Measurements from ENCODE around the gene DRICH1. TPM values are rescaled to one million over a fixed set of nuclear protein-coding genes. Genes with fewer than 3 reads are reported as not detected.
"Not testable (repeated sequence)": the region's sequence is repeated elsewhere in the genome, so short reads cannot be mapped to it uniquely, and the experiment has no call there.

Gene DRICH1
- total RNA-seq, 1 experiment from 2014 or later = 0.26 TPM

GRCh38 chr22:23638611-23639010 is 6.5 kb upstream of the DRICH1 start (continued):
- TF ChIP-seq CREB1 (CRISPR knock-in tag; IDR thresholded peaks at IDR 0.05) (no peak), CTCF (IDR thresholded peaks at IDR 0.05) (no peak), JUN (CRISPR knock-in tag; IDR thresholded peaks at IDR 0.05) (no peak)

- CTCF ChIA-PET; POLR2A ChIA-PET; H3K9me3 Mint-ChIP-seq; DNase-seq (ENCODE audit: low spot score); H3K4me1 Mint-ChIP-seq; H3K4me3 Mint-ChIP-seq; H3K36me3 Mint-ChIP-seq; H3K27ac Mint-ChIP-seq; ATAC-seq; H3K27me3 Mint-ChIP-seq (ENCODE audit: low read depth): not testable (repeated sequence)
Observed at GRCh38 chr22:23635291-23635690, 3.2 kb upstream of the DRICH1 start.

GRCh38 chr22:23628056-23628743 is 3.9 kb downstream of the DRICH1 start:
- peaks cover 27% of the 10 kb centered on the region for H3K27me3 Mint-ChIP-seq (ENCODE audit: low read depth)
- H3K36me3 Mint-ChIP-seq; H3K4me1 Mint-ChIP-seq; ATAC-seq; H3K4me3 Mint-ChIP-seq; H3K9me3 Mint-ChIP-seq; POLR2A ChIA-PET; DNase-seq (ENCODE audit: low spot score); H3K27ac Mint-ChIP-seq: not testable (repeated sequence)
- CTCF ChIA-PET = interaction anchor here (1.0 to 2.0 kb wide), 2 partner anchors 222 to 229 kb away, joined by 3 to 5 read pairs; partner anchors contain the start of gene SLC2A11

GRCh38 chr22:23627401-23628055 is 4.6 kb downstream of the DRICH1 start:
- CTCF ChIA-PET = interaction anchor here (1.0 to 2.0 kb wide), 2 partner anchors 222 to 230 kb away, joined by 3 to 5 read pairs; partner anchors contain the start of gene SLC2A11
- H3K4me1 Mint-ChIP-seq, H3K36me3 Mint-ChIP-seq, POLR2A ChIA-PET, H3K9me3 Mint-ChIP-seq, H3K4me3 Mint-ChIP-seq: not testable (repeated sequence)
- Mint-ChIP-seq H3K27me3 (ENCODE audit: low read depth) (peaks cover 24% of the 10 kb centered on the region), H3K27ac (peak overlapping the region; percentile 17; the same call in 1 of the 2 replicates)
- ATAC-seq (peak; percentile 77), DNase-seq (ENCODE audit: low spot score) (peak; percentile 52)

- ChIA-PET POLR2A (no interaction called here), CTCF (interaction anchor here (1.7 to 2.0 kb wide), 2 partner anchors 35 to 223 kb away, joined by 4 to 5 read pairs; no protein-coding TSS in a partner anchor)
- no peak for ATAC-seq
- H3K27me3 Mint-ChIP-seq (ENCODE audit: low read depth) = peaks cover 24% of the 10 kb centered on the region
- no peaks in the 10 kb centered on the region for H3K9me3 Mint-ChIP-seq
- H3K4me3 Mint-ChIP-seq = no peak overlapping the region
- no peak for DNase-seq (ENCODE audit: low spot score)
- H3K36me3 Mint-ChIP-seq = no peaks in the 10 kb centered on the region
- peaks cover 3% of the 10 kb centered on the region for H3K4me1 Mint-ChIP-seq
- H3K27ac Mint-ChIP-seq = no peak overlapping the region
- TF ChIP-seq PRRX2 (CRISPR knock-in tag; IDR thresholded peaks at IDR 0.05) (no peak), IRF1 (CRISPR knock-in tag; IDR thresholded peaks at IDR 0.05) (no peak), ERG (CRISPR knock-in tag; IDR thresholded peaks at IDR 0.05) (no peak), GABPB1 (CRISPR knock-in tag; IDR thresholded peaks at IDR 0.05) (no peak), TEAD1 (CRISPR knock-in tag; IDR thresholded peaks at IDR 0.05) (no peak)
Observed at GRCh38 chr22:23626286-23626975, 5.7 kb downstream of the DRICH1 start.
